ENCODE measurements around the gene SLC25A44.

DNA sequence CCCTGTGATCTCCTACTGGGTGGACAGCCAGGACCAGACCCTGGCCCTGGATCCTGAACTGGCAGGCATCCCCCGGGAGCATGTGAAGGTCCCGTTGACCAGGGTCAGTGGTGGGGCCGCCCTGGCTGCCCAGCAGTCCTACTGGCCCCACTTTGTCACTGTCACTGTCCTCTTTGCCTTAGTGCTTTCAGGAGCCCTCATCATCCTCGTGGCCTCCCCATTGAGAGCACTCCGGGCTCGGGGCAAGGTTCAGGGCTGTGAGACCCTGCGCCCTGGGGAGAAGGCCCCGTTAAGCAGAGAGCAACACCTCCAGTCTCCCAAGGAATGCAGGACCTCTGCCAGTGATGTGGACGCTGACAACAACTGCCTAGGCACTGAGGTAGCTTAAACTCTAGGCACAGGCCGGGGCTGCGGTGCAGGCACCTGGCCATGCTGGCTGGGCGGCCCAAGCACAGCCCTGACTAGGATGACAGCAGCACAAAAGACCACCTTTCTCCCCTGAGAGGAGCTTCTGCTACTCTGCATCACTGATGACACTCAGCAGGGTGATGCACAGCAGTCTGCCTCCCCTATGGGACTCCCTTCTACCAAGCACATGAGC is 17.2 kb upstream of the SLC25A44 start:
- TF ChIP-seq, protein P1, sequence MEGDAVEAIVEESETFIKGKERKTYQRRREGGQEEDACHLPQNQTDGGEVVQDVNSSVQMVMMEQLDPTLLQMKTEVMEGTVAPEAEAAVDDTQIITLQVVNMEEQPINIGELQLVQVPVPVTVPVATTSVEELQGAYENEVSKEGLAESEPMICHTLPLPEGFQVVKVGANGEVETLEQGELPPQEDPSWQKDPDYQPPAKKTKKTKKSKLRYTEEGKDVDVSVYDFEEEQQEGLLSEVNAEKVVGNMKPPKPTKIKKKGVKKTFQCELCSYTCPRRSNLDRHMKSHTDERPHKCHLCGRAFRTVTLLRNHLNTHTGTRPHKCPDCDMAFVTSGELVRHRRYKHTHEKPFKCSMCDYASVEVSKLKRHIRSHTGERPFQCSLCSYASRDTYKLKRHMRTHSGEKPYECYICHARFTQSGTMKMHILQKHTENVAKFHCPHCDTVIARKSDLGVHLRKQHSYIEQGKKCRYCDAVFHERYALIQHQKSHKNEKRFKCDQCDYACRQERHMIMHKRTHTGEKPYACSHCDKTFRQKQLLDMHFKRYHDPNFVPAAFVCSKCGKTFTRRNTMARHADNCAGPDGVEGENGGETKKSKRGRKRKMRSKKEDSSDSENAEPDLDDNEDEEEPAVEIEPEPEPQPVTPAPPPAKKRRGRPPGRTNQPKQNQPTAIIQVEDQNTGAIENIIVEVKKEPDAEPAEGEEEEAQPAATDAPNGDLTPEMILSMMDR (conservative IDR thresholded peaks at IDR 0.05; ENCODE audit: low read length), result no peak
- no peak for TF ChIP-seq EZH2phosphoT487 (IDR thresholded peaks at IDR 0.05; ENCODE audit: borderline replicate concordance)
